ENCODE results near the gene STARD5. TPM values are rescaled to one million over a fixed set of nuclear protein-coding genes. Genes with fewer than 3 reads are reported as not detected.

The STARD5 gene
- total and polyA plus RNA-seq, 9 of the 15 experiments (the other 6 are each of a cell fraction or from before 2014, with no cell fraction given), result 1.7 to 5.7 (median 2.2) TPM

GRCh38 chr15:81297147-81297572, 26.8 kb downstream of the STARD5 start (continued):
- no peak for TF ChIP-seq FUS (optimal IDR thresholded peaks at IDR 0.05; ENCODE audit: low read depth, low read length)

GRCh38 chr15:81296673-81297072, 27.3 kb downstream of the STARD5 start:
- Histone ChIP-seq H3K27ac (ENCODE audit: extremely low read depth, low read depth, low read length) (no peak overlapping the region), H3K79me2 (ENCODE audit: control insufficient read depth, insufficient read depth, low read length) (no peaks in the 10 kb centered on the region), H3K27me3 (ENCODE audit: control insufficient read depth in 2 of 2, insufficient read depth in 2 of 2, low read length in 2 of 2) (no peaks in the 10 kb centered on the region), H3K4me2 (ENCODE audit: insufficient read depth, low read length) (no peak overlapping the region), H3K36me3 (ENCODE audit: control insufficient read depth, insufficient read depth, low read length) (no peaks in the 10 kb centered on the region; the same call in 2 of the 3 replicates), H3K4me3 (no peak overlapping the region), H4K20me1 (replicated peaks; ENCODE audit: control insufficient read depth, insufficient read depth, low read length) (no peaks in the 10 kb centered on the region), H3K9me3 (replicated peaks; ENCODE audit: control insufficient read depth, insufficient read depth, low read depth, low read length) (no peaks in the 10 kb centered on the region), H3K4me1 (replicated peaks in 1 of 2; ENCODE audit: control insufficient read depth in 2 of 2, insufficient read depth in 2 of 2, low read length in 2 of 2) (no peaks in the 10 kb centered on the region), H3K9me1 (ENCODE audit: control insufficient read depth, insufficient read depth, low read length) (no peaks in the 10 kb centered on the region), H3K9ac (ENCODE audit: insufficient read depth in 1 of 2, low read depth in 2 of 2, low read length in 2 of 2) (no peak overlapping the region), H2AFZ (ENCODE audit: low read depth, low read length) (no peak overlapping the region)
- ATAC-seq (no peak), FAIRE-seq (no peak), DNase-seq (ENCODE audit: extremely low read depth in 1 of 4, low spot score in 3 of 4) (no peak)
- ChIA-PET CTCF (ENCODE audit: low intra/inter-chr PET ratio) (no interaction called here), POLR2A (interaction anchor here (0.7 kb wide), 1 partner anchor 98 kb away, joined by 3 read pairs; no protein-coding TSS in a partner anchor)
- intact Hi-C loops (cut with micrococcal nuclease) (no loop called here), in situ Hi-C loops (cut with MboI) (no loop called here)
- BruUV-seq (replicated peaks), result no TSS peak
- WGBS (ENCODE audit: insufficient coverage, low coverage, missing lambda C conversion rate), result 42% methylated on average over 11 of the region's 11 CpGs
- TF ChIP-seq ZNF696 (CRISPR knock-in tag; conservative IDR thresholded peaks at IDR 0.05) (no peak), NFIC (IDR thresholded peaks at IDR 0.05) (no peak), NUFIP1 (IDR thresholded peaks at IDR 0.05; ENCODE audit: partially characterized antibody) (no peak), U2AF1 (optimal IDR thresholded peaks at IDR 0.05; ENCODE audit: low read depth, low read length) (no peak), SMAD4 (CRISPR knock-in tag; conservative IDR thresholded peaks at IDR 0.05) (no peak), NCOR1 (IDR thresholded peaks at IDR 0.05) (no peak), HDAC6 (IDR thresholded peaks at IDR 0.05; ENCODE audit: low read depth, low read length) (no peak), ZBTB40 (IDR thresholded peaks at IDR 0.05) (no peak), ZBTB40 (CRISPR knock-in tag; IDR thresholded peaks at IDR 0.05) (no peak)
